Common myeloid progenitor, CD34-positive (primary cell): Measurements from ENCODE around the gene MGLL.

Experiments
- CTCF ChIA-PET: fragments of 350-600 bp; sonication (Branson Sonifier 250); formaldehyde crosslinking; loops from one replicate; lab custom pipeline; 2021; ENCODE audit warnings: antibody characterized with exemption; lab: Charles Lee
- POLR2A ChIA-PET: fragments of 350-600 bp; sonication (Branson Sonifier 250); formaldehyde crosslinking; loops from one replicate; lab custom pipeline; 2021; ENCODE audit warnings: antibody characterized with exemption; lab: Charles Lee
- DNase-seq, 3 donors: peaks; one replicate each; pipeline versions ENCODE4 v3.0.0 to v3.0.0-alpha.2; 2013
- H3K27ac ChIP-seq, 2 experiments: 1 replicate in 1 of 2; 2 replicates in 1 of 2; pipeline ENCODE4 v1.7.0; 2013; ENCODE audit warnings: inconsistent platforms in 2 of 2, low read length in 2 of 2, mild to moderate bottlenecking in 2 of 2, low read depth in 1 of 2, moderate library complexity in 1 of 2; ENCODE audit not compliant: severe bottlenecking in 2 of 2, insufficient read depth in 1 of 2, poor library complexity in 1 of 2
- H3K27me3 ChIP-seq, 5 experiments: replicated peaks in 2 of 5; 1 replicate in 3 of 5; 2 replicates in 2 of 5; pipeline versions ENCODE4 v1.6.1 to v1.7.0; 2013; ENCODE audit warnings: low read length in 4 of 5, mild to moderate bottlenecking in 2 of 5, moderate library complexity in 2 of 5, inconsistent platforms in 1 of 5; ENCODE audit not compliant: insufficient read depth in 5 of 5, control insufficient read depth in 4 of 5
- H3K36me3 ChIP-seq, 4 experiments: 1 replicate in 2 of 4; 2 replicates in 2 of 4; pipeline versions ENCODE4 v1.6.1 to v1.7.0; 2013; ENCODE audit warnings: low read length in 3 of 4, control low read depth in 1 of 4, mild to moderate bottlenecking in 1 of 4; ENCODE audit not compliant: control insufficient read depth in 4 of 4, insufficient read depth in 4 of 4
- H3K4me1 ChIP-seq, 4 experiments: 1 replicate in 3 of 4; 2 replicates in 1 of 4; pipeline versions ENCODE4 v1.6.1 to v1.7.1; 2013; ENCODE audit warnings: low read length in 3 of 4, mild to moderate bottlenecking in 3 of 4, control low read depth in 1 of 4, inconsistent platforms in 1 of 4, moderate library complexity in 1 of 4; ENCODE audit not compliant: control insufficient read depth in 4 of 4, insufficient read depth in 4 of 4; ENCODE audit errors: control extremely low read depth in 1 of 4
- H3K4me3 ChIP-seq, 7 experiments: 1 replicate in 4 of 7; 2 replicates in 3 of 7; pipeline versions ENCODE4 v1.5.1 to v1.7.0; 2013; ENCODE audit warnings: mild to moderate bottlenecking in 7 of 7, low read length in 6 of 7, moderate library complexity in 6 of 7, inconsistent platforms in 2 of 7, low read depth in 2 of 7, control low read depth in 1 of 7; ENCODE audit not compliant: insufficient read depth in 4 of 7, control insufficient read depth in 1 of 7; ENCODE audit errors: extremely low read depth in 1 of 7
- H3K9me3 ChIP-seq, 5 experiments: 1 replicate in 4 of 5; 2 replicates in 1 of 5; pipeline versions ENCODE4 v1.6.1 to v1.7.1; 2013; ENCODE audit warnings: low read length in 4 of 5, mild to moderate bottlenecking in 2 of 5, inconsistent platforms in 1 of 5, low read depth in 1 of 5, moderate library complexity in 1 of 5; ENCODE audit not compliant: control insufficient read depth in 4 of 5, insufficient read depth in 2 of 5; ENCODE audit errors: control extremely low read depth in 1 of 5
- WGBS: methylation state at CpG from one replicate; pipeline ENCODE4 v1.1.5; 2013; ENCODE audit not compliant: insufficient coverage; 5-methylcytosine and 5-hydroxymethylcytosine counted together

MGLL gene

GRCh38 chr3:127680146-127680661 is 142.1 kb downstream of the MGLL start:
- Histone ChIP-seq H3K4me3 (no peak overlapping the region), H3K4me1 (peaks cover 0 to 17% (median 9%) of the 10 kb centered on the region in 4 experiments), H3K27me3 (no peaks in the 10 kb centered on the region), H3K36me3 (peaks cover 0 to 46% (median 10%) of the 10 kb centered on the region in 4 experiments), H3K9me3 (no peaks in the 10 kb centered on the region), H3K27ac (no peak overlapping the region)
- CTCF ChIA-PET = interaction anchor here (0.6 to 1.3 kb wide), 6 partner anchors 12 to 280 kb away, joined by 3 read pairs; no protein-coding TSS in a partner anchor
- WGBS = 98% methylated on average over 21 of the region's 21 CpGs
- DNase-seq = no peak
- POLR2A ChIA-PET = no interaction called here

- no peaks in the 10 kb centered on the region for H3K9me3 ChIP-seq
- peaks cover 0 to 49% (median 12%) of the 10 kb centered on the region in 4 experiments for H3K36me3 ChIP-seq
- H3K27me3 ChIP-seq = no peaks in the 10 kb centered on the region
- no peak overlapping the region for H3K4me3 ChIP-seq
- 95% methylated on average over 11 of the region's 21 CpGs for WGBS
- CTCF ChIA-PET = interaction anchor here (0.6 to 1.4 kb wide), 8 partner anchors 11 to 152 kb away, joined by 3 to 5 read pairs (median 3); no protein-coding TSS in a partner anchor
- no peak overlapping the region for H3K27ac ChIP-seq
- no peak for DNase-seq
- POLR2A ChIA-PET = no interaction called here
- peaks cover 0 to 17% (median 9%) of the 10 kb centered on the region in 4 experiments for H3K4me1 ChIP-seq
Observed at GRCh38 chr3:127679534-127680145, 142.7 kb downstream of the MGLL start.

- POLR2A ChIA-PET = no interaction called here
- peaks cover 0 to 16% (median 12%) of the 10 kb centered on the region in 4 experiments for H3K4me1 ChIP-seq
- CTCF ChIA-PET = interaction anchor here (0.6 to 1.4 kb wide), 6 partner anchors 12 to 153 kb away, joined by 3 to 5 read pairs (median 3); no protein-coding TSS in a partner anchor
- H3K4me3 ChIP-seq = no peak overlapping the region
- H3K27ac ChIP-seq = no peak overlapping the region
- H3K27me3 ChIP-seq = no peaks in the 10 kb centered on the region
- no peak for DNase-seq
- H3K9me3 ChIP-seq = no peaks in the 10 kb centered on the region
- H3K36me3 ChIP-seq = peaks cover 0 to 51% (median 12%) of the 10 kb centered on the region in 4 experiments
- WGBS = 96% methylated on average over 11 of the region's 12 CpGs
Observed at GRCh38 chr3:127678611-127679533, 143.4 kb downstream of the MGLL start.

- ChIA-PET CTCF (interaction anchor here (1.4 kb wide), 1 partner anchor 153 kb away, joined by 5 read pairs; no protein-coding TSS in a partner anchor), POLR2A (no interaction called here)
- no peaks in the 10 kb centered on the region for H3K27me3 ChIP-seq
- no peaks in the 10 kb centered on the region for H3K9me3 ChIP-seq
- 92% methylated on average over 6 of the region's 8 CpGs for WGBS
- peaks cover 0 to 17% (median 13%) of the 10 kb centered on the region in 4 experiments for H3K4me1 ChIP-seq
- no peak for DNase-seq
- H3K36me3 ChIP-seq = peaks cover 0 to 51% (median 12%) of the 10 kb centered on the region in 4 experiments
- H3K4me3 ChIP-seq = no peak overlapping the region
- no peak overlapping the region for H3K27ac ChIP-seq
Observed at GRCh38 chr3:127678315-127678599, 144.1 kb downstream of the MGLL start.

GRCh38 chr3:127677541-127678314 is 144.6 kb downstream of the MGLL start:
- H3K9me3 ChIP-seq = no peaks in the 10 kb centered on the region
- H3K4me1 ChIP-seq = peaks cover 0 to 15% (median 13%) of the 10 kb centered on the region in 4 experiments
- ChIA-PET POLR2A (no interaction called here), CTCF (interaction anchor here (0.7 to 1.3 kb wide), 3 partner anchors 18 to 136 kb away, joined by 3 read pairs; no protein-coding TSS in a partner anchor)
- WGBS = 97% methylated on average over 14 of the region's 17 CpGs
- no peaks in the 10 kb centered on the region for H3K27me3 ChIP-seq
- no peak for DNase-seq
- H3K4me3 ChIP-seq = no peak overlapping the region
- H3K27ac ChIP-seq = no peak overlapping the region
- H3K36me3 ChIP-seq = peaks cover 0 to 51% (median 12%) of the 10 kb centered on the region in 4 experiments

GRCh38 chr3:127676921-127677351 is 145.4 kb downstream of the MGLL start:
- no peaks in the 10 kb centered on the region for H3K9me3 ChIP-seq
- no peak overlapping the region for H3K27ac ChIP-seq
- ChIA-PET POLR2A (no interaction called here), CTCF (interaction anchor here (0.7 to 1.3 kb wide), 4 partner anchors 19 to 137 kb away, joined by 3 read pairs; no protein-coding TSS in a partner anchor)
- H3K4me1 ChIP-seq = peaks cover 0 to 20% (median 18%) of the 10 kb centered on the region in 4 experiments
- H3K4me3 ChIP-seq = no peak overlapping the region
- 97% methylated on average over 21 of the region's 21 CpGs for WGBS
- no peak for DNase-seq
- H3K36me3 ChIP-seq = peaks cover 0 to 51% (median 12%) of the 10 kb centered on the region in 4 experiments
- no peaks in the 10 kb centered on the region for H3K27me3 ChIP-seq
